ENCODE data around the gene FCGR1A.
"Not testable (repeated sequence)": the region's sequence is repeated elsewhere in the genome, so short reads cannot be mapped to it uniquely, and the experiment has no call there.

Gene FCGR1A

DNA sequence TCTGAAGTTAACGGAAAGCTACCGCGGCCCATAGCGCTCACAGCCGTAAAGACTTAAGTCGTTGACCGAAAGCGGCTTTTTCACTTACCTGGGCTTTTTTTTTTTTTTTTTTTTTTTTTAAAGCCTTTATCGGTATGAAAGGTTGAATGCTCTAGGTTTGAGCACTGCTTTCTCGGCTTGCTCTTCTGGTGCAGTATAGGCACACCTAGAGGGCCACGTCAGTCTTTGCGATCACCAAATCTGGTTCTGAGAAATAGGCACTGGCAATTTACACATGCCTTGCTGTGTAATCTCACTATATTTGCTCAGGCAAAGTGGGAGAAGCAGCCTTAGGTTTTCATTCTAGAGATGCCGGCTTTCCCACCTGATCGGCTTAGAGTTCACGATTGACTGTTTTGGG lies 50.6 kb downstream of the FCGR1A start:
- DNase-seq (ENCODE audit: low read depth): not testable (repeated sequence)

DNA sequence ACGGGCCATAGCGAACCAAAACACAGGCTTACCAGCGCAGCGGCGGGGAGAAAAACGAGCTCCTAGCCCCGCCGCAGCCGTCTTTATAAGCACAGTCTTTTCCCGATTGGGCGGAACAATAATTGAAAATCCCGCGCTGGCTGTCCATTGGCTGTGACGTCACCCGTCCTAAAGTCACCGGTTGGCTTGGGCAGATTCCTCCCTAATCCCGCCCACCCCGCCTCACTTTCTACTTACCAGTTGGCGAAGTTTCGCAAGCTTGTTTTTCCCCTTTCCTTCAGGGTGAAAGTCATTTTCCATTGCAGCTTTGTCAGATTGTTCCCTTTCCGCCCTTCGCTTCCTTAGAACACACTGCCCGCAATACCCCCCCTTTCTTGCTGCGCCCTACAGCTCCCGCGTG lies 58.7 kb downstream of the FCGR1A start:
- not testable (repeated sequence) for DNase-seq (ENCODE audit: low read depth)
